Measurements from ENCODE around the gene CDNF. TPM values are rescaled to one million over a fixed set of nuclear protein-coding genes. Genes with fewer than 3 reads are reported as not detected.
A peak's percentile ranks its signal among the peaks of the same experiment; 100 is the strongest.
"Not testable (repeated sequence)": the region's sequence is repeated elsewhere in the genome, so short reads cannot be mapped to it uniquely, and the experiment has no call there.

CDNF gene
- total RNA-seq, 1 experiment from 2014 or later, result 0.10 TPM

DNA sequence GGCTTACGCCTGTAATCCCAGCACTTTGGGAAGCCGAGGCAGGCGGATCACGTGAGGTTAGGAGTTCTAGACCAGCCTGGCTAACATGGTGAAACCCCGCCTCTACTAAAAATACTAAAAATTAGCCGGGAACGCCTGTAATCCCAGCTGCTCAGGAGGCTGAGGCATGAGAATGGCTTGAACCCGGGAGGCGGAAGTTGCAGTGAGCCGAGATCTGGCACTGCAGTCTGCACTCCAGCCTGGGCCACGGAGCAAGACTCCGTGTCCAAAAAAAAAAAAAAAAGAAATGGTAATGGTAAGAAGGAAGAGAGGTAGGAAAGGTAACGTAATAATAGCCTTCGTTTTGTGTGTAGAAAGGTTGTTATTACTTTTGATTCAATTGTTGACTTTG is 1.5 kb upstream of the CDNF start:
- peak; percentile 20 for DNase-seq (ENCODE audit: low read depth)

DNA sequence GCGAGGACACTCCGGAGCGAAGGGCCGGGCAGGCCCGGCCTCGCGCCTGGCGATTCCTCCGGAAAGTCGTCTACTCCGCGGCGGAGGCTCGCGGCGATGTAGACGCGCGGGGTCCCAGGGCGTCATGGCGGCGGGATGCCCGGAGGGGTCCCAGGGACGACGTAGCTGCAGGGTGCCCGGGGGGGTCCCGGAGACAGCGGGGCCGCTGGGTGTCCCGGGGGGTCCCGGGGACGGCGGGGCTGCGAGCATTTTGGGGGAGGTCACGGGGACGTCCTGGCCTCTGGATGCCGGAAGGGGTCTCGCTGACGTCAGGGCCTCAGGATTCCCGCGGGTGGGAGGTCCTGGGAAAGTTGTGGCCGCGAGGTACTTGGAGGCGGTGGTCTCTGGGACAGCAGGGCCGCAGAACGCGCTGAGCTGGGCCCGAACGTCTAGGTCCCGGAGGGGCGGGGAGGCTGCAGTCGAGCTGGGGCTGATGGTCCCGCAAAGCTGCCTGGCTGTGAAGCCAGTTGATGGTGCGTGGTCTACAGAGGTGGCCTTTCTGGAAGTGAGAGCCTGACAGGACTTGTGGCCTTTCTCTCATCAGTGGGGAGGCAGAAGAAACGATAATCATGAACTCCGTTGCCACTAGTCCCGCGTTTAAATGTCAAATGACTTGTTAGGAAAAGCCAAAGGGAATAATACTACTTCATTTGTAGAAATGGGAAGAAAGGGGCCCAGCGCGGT is 906 bp upstream of the CDNF start:
- DNase-seq (ENCODE audit: low read depth), result peak; percentile 10

DNA sequence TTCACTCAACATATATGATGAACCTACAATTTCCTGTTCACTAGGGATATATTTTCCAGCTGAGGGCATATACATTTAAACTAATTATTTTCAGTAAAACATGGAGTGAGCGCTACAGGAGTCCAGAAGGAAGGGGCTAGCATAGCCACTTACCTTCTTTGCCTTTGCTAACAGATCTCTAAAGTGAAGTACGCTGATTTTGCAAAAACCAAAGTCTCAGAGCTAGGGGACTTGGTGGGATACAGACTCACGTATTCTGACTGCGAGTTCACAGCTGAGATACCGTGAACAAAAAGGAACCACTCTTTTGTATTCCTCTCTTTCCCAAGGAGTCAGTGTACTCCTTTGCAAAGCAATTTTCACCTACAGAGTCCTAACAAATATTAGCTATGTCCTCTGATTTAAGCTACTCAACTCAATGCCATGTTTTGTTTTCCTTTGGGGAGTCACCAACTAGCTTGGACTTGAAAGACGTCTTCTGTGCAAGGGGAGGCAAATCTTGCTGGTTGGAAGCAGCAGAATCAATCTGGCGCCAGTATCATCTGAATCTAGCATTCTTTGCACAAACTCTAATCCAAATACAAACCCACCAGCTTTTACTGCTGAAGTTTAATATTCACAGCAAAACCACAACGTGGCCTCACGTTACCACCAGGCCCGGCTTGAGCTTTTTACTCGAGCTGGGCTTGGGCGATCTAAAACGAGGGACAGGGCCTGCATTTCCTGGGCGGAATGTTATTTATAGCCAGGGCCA is 657 bp downstream of the CDNF start:
- no peak for DNase-seq (ENCODE audit: low read depth)

DNA sequence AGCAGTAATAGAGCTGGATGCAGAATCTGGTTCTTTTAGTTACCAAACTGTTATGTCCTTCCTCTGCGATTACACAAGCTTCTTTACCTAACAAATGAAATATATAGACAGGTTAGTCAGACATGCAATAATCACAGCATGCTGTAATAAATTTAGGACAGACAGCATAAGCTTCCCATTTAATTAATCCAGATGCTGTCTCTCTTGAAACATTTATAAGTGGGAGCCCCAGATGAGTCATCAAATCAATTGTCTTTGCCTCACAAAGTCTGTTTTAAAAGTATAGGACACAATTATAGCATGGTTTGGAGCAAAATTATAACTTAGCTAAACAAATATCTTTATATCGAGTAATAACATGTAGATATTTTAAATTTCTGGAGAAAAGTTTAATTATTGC is 1.6 kb downstream of the CDNF start:
- DNase-seq (ENCODE audit: low read depth), result no peak

DNA sequence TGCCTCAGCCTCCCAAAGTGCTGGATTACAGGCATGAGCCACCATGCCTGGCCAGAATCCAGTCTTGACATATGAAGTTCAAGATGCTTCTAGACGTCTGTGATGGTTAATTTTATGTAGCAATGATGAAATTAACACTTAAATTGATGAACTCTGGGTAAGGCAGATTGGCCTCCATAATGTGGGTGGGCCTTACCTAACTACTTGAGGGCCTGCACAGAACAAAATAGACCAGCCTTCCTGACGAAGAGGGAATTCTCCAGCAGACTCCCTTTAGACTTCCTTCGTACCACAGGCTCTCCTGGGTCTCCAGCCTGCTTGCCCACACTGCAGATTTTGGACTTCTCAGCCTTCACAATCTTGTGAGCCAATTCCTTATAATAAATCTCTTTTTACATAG is 4.7 kb downstream of the CDNF start:
- no peak for DNase-seq (ENCODE audit: low read depth)

DNA sequence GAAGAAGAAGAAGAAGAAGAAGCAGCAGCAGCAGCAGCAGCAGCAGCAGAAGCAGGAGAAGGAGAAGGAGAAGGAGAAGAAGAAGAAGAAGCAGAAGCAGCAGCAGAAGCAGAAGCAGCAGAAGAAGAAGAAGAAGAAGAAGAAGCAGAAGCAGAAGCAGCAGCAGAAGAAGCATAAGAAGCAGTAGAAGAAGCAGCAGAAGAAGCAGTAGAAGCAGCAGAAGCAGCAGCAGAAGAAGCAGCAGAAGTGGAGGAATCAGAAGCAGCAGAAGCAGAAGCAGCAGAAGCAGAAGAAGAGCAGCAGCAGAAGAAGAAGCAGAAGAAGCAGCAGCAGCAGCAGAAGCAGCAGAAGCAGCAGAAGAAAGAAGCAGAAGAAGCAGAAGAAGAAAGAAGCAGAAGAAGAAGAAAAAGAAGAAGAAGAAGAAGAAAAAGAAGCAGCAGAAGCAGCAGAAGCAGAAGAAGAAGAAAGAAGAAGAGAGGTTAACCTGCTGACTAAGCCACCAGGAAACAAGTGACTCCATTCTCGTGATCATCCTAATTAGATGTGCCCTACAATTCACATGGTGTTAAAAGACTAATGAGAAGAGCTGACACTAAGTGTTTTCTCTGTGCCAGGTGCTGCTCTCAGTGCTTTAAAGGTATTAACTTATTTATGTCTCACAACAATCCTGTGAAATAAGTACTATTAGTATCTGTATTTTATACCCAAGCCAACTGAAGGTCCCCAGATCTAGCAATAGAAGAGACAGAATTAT is 11.6 kb downstream of the CDNF start:
- DNase-seq (ENCODE audit: low read depth), result no peak

DNA sequence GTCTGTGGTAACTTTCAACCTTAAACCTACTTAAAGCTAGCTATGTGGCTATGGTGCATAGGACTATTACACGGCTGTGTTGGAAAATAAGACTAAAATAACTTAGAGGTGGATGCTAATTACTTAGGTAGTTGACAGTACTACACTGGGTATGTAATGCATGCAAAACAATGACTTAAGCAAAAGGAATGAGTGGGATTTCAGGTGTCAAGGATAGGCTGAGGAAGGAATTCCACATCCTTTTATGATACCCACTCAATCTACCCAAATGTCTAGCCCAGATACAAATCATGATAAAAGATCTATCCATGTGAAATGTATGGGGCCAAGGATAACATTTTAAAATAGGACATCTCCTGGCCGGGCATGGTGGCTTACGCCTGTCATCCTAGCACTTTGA is 13.9 kb downstream of the CDNF start:
- DNase-seq (ENCODE audit: low read depth), result no peak

DNA sequence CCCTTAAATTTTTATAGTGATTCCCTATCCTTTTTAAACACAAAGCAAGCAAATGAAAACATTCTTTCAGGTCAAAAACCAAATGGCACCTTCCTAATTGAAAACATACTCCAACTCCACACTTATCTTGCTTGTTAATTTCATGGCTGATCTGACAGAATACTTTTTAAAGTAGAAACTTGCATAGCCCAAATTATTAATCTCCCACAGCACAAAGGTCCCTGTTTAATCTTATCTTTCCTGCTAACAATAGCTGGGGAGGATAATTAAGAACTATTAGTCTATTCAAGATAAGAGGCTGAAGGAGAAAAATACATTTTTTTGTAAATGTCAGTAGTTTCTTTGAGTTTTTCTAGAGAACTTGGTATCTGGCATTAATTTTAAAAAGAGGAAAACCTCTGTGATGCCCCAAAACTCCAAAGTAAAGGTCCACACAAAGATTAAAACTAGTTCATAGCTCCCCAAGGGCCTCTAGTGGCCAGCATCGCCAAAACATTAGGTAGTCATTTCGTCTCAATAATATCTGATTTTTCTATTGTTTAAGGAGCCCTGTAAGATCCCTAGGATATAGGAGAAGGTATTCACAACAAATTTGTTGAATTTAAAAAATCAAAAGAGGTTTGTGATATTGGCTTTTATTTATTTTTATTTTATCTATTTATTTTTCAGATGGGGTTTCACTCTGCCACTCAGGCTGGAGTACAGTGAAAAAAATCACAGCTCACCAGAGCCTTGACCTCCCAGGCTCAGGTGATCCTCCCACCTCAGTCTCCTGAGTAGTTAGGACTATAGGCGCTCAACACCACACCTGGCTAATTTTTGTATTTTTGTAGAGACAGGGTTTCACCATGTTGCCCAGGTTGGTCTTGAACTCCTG is 14.7 kb downstream of the CDNF start:
- no peak for DNase-seq (ENCODE audit: low read depth)

DNA sequence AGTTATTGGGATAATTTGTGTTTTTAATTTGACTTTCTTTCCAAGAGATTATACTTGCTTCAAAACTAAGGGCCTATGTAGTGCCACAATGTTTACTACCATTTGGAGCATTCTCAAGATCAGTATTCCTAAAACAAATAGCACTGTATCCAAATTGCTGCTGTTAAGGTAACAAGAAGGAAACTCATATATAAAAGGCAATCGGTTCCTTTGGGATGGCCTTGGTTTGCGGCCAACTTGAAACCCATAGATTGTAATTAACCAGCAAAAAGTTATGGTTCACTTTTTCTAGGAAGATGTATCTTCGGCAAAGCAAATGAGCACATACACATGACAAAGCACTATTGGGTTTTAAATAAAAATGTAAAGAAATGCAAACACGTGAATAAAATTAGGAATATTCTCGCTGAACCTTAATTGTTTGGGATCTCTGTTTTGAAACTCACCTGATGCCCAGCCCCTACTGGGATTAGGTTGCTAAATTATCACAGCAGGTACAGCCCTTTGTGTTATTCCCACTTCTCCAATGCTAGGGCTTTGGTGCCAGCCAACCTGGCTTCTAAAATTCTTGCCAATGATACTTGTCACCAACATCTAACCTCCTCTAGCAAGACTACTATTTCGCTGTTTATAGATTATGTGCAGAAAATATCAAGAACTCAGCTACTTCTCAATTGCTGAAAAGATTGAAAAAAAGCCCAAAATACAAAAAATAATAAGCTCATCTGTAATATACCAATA is 16.0 kb downstream of the CDNF start:
- no peak for DNase-seq (ENCODE audit: low read depth)

DNA sequence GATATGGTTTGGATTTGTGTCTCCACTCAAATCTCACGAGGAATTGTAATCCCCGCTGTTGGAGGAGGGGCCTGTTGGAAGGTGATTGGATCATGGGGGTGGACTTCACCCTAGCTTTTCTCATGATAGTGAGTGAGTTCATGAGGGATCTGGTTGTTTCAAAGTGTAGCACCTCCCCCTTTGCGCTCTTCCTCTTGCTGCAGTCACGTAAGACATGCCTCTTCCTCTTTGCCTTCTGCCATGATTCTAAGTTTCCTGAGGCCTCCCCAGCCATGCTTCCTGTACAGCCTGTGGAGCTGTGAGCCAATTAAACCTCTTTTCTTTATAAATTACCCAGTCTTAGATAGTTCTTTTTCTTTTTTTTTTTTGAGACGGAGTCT is 17.1 kb downstream of the CDNF start:
- no peak for DNase-seq (ENCODE audit: low read depth)

DNA sequence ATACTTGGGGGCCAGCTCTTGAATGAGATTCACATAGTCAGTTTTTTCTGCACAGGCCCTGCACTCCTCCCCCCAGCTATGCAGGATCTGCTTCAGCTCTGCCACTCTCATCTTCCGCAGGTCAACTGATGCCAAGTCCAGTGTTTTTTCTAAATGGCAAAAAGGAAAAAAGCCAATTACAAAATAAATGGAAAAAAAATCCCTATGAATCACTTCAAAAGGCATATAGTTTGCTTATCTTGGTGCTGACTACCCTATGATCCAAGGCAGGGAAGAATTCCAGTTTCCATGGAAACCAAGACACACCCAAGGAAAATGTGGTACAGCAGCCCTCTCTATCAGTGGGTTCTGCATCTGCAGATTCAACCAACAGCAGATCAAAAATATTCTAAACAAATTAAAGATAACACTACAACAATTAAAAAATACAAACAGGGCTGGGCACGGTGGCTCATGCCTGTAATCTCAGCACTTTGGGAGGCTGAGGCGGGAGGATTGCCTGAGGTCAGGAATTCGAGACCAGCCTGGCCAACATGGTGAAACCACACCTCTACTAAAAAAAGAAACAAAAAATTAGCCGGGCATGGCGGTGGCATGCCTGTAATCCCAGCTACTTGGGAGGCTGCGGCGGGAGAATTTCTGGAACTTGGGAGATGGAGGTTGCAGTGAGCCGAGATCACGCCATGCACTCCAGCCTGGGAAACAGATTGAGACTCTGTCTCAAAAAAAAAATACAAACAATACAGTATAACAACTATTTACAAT is 17.6 kb downstream of the CDNF start:
- DNase-seq (ENCODE audit: low read depth), result peak; percentile 92

DNA sequence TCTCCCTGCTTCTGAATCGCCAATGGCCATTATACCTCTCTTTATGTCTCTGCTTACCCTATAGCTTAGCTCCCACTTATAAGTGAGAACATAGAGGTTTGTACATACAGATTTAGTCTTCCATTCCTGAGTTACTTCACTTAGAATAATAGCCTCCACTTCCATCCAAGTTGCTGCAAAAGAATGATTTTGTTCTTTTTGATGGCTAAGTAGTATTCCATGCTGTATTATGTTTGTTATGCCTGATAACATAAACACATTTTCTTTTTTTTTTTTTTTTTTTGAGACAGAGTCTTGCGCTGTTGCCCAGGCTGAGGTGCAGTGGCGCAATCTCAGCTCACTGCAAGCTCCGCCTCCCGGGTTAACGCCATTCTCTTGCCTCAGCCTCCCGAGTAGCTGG is 21.1 kb downstream of the CDNF start:
- DNase-seq (ENCODE audit: low read depth), result not testable (repeated sequence)

DNA sequence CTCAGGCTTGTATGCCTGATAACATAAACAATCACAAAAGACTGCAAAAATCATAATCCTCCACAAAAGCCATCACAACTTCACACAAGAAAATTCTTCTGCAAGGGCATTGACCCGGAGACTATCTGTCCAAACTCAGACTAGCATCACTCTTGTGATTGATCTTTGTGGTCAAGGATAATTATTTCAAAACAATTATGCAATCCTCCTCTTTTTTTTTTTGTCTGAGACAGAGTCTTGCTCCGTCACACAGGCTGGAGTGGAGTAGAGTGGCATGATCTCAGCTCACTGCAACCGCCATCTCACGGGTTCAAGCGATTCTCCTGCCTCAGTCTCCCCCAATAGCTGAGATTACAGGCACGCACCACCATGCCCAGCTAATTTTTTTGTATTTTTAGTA is 22.2 kb downstream of the CDNF start:
- DNase-seq (ENCODE audit: low read depth), result no peak

DNA sequence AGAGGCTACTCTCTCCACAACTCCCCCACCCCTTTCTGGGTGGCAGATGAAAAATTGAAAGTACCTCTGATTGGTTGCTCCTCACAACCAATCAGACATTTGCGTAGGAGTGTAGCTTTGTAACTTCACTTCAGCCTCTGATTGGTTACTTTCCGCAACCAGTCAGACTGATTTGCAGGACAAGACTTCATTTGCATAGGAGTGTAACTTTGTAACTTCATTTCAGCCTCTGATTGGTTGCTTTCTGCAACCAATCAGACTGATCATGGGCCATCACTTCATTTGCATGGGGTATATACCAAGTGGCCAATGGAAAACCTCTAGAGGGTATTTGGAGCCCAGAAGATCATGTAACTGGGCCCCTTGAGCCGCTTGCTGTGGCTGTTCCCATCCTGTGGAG is 25.6 kb downstream of the CDNF start:
- peak; percentile 50 for DNase-seq (ENCODE audit: low read depth)

DNA sequence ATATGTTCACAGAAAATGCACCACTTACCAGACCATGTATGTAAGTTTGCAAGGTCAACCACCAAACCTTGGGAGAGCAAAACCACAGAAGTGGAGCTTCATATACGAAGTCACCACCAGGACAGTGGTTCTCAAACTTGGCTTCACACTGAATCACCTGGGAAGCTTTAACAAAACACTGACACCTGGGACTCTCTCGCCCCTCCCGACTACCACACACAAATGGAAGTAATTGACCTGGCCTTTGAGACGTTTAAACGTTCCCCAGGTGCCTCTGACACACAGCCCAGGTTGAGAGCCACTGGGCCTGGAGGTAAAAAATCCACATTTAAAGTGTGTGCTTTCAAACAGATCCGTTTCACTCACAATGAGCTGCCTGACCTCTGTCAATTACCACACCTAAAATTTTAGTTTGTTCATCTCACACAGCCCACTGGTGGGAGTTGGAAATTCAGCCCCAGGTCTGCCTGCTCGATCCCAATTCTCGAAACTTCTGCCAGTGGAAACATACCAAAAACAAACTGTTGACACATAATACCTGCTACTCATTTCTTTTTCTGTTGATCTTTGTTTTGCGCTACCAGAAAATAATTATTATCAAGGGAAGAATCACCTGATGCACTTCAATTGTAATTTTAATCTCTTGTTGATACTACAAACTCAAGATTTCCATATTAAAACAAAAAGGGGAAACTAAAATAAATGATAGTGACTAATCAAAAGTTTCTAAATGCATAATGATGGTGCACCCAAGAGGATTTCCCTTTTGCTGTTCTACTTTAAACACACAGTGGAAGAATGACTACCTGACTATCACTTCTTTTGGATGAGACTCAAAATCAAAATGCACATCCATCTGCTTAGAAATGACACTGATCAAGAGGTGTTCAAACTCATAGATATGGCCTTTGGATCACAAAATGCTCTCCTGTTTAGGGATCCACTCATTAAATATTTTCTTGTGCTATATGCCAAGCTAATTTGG is 26.6 kb downstream of the CDNF start:
- no peak for DNase-seq (ENCODE audit: low read depth)

DNA sequence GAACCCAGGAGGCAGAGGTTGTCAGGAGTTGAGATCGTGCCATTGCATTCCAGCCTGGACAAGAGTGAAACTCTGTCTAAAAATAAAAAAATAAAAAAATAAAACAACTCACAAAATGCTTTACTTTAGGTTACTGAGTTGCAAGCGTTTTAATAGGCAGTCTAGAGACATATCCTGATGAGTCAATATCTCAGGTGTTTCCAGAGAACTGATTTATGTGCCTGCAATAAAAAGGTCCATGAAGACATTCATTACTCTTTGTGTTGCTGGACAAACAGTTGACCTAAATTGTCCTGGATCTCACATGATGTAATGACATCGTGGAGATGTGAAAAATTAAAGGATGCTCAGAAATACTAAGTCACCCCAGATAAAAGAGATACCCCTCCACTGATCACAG is 31.5 kb downstream of the CDNF start:
- no peak for DNase-seq (ENCODE audit: low read depth)

DNA sequence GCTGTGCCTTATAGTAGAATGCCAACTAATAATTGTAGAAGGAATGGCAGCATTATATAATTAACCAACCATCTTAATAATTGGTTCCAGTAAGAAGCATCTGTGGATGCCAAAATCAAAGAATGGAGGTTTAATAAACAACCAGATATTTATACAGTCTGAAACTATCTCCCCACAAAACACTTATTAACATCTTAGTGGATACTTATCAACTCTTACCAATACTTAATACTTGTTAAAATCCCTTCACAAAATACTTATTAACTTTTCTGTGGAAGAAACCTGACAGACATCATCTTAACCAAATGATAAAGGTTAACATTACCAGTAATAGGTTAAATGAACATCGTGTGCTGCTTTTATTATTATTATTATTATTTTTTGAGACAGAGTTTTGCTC is 34.0 kb downstream of the CDNF start:
- DNase-seq (ENCODE audit: low read depth), result no peak

DNA sequence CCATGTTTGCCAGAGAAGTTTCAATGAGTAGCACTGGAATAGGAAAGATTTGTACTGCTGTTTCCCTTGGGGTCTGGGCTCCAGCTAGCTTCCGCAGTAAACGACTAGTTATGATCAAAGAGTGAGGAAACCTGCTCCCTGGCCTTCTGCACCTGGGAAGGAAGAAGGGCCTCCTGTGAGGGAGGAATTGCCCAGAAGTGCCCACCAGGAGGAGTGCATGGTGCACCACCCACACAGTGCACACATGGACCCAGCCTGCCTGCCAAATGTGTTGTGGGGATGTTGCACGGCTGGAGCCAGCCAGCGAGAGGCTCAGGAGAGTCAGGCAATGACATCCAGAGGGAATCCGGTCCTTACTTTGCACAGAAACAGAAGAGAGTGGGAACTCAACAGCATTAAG is 36.1 kb downstream of the CDNF start:
- no peak for DNase-seq (ENCODE audit: low read depth)

DNA sequence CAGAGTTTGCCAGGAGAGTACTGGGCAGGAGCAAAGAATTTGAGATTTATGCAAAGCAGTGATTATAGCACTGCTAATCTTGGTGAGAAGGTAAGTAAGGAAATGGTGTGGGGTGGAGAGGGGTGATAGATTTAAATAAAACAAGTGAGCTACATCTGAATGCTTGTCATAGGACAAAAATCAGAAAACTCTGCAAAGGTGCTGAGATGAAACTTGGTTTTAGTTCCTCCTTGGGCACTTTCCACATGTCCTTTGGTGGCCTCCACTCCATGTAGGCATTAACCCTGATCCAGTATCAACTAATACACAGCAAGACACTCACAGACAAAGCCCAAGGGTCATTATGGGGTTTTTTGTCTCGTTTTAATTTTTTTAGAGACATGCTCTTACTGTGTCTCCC is 37.4 kb downstream of the CDNF start:
- DNase-seq (ENCODE audit: low read depth), result no peak

Measured in HT1080 (cell line).